GM21360 (cell line): ENCODE results near the gene GPR150.

ENCODE experiments used
- ATAC-seq: cut with Tn5 transposase; IDR thresholded peaks from one replicate; pipeline ENCODE4 v1.9.1; 2021; ENCODE audit warnings: mild to moderate bottlenecking, moderate library complexity; ENCODE audit not compliant: unreplicated experiment

GPR150 gene

GRCh38 chr5:95620030-95620869, at the start of gene GPR150:
GPR150 (plus strand) TSS chr5:95620087; CDS start chr5:95620276, 189 bp downstream.
- ATAC-seq, result peak; percentile 69

GRCh38 chr5:95572016-95572415, 47.9 kb upstream of the GPR150 start:
- no peak for ATAC-seq

DNA sequence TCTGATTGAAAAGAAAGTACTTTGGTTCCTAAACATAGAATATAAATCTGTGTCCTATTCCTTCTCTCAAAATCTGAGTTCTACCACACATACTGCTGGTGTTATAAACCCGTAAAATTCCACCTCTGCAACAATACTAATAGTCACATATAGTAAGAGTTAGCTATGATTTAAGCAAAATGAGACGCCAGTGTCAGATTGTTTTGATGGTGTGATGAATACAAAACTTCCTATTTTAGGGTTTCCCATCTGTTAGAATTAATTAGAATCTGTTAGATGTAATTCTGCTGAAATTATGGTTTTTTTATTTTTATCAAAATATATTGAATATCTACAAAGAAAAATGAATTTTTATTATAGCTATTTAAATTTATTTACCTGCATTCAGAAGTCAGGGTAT, 38.3 kb upstream of the GPR150 start:
- ATAC-seq, result no peak

DNA sequence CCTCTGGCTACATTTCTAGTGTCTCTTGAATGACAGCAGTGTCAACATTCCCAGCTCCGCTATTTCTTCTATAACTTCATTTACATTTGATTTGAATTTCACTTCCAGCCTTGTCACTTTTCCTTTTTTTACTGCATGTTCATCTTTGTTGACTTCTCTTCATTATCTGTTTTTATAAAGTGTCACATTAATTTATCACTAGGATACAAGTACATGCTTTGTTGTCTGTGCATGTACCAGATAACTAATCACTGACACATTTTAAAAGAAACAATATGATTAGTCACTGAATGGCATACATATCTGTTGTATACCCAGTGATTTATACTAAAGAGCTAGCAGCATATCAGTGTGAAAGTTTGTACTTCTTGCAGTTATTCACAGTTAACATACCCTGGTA, 35.9 kb upstream of the GPR150 start:
- ATAC-seq, result no peak

- ATAC-seq, result no peak
These were observed 29.0 kb upstream of the GPR150 start for GRCh38 chr5:95590880-95591279.

- ATAC-seq, result peak; percentile 92
These were observed 28.4 kb upstream of the GPR150 start for GRCh38 chr5:95591490-95591901.

GRCh38 chr5:95595289-95595931, 24.5 kb upstream of the GPR150 start:
- no peak for ATAC-seq

DNA sequence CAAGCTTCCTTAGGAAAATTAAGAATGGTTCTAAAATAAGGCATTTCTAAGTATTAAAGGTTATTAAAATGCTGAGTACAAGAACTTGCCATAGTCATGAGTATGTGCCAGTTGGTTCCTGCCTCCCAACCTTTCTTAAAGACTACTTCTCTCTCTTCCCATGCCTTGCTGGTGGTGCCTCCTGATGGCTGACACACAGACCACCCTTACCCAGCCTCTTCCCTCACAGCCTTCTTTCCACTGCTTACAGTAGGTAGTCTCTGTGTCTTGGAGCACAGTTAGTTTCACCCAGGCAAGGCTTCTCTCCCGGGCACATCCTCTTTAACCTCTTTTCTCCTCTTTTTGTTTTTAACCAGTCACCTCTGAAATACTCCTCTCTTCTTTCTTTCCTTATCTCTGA, 20.6 kb upstream of the GPR150 start:
- ATAC-seq, result no peak

DNA sequence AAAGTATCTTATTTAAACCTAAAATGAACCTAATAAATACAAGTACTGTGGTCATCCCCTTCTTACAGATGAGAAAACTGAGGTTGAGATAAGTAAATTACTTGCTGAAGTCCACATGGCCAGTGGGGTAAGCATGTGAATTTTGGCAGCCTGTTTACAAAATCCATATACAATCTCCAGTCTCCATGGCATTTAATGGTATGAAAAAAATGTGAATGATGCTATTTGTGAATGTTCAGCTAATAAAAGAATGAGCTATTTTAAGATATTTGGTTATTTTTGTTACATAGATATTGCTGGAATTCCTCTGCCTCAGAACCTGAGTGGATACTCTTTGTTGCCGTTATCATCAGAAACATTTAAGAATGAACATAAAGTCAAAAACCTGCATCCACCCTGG, 19.3 kb upstream of the GPR150 start:
- no peak for ATAC-seq

DNA sequence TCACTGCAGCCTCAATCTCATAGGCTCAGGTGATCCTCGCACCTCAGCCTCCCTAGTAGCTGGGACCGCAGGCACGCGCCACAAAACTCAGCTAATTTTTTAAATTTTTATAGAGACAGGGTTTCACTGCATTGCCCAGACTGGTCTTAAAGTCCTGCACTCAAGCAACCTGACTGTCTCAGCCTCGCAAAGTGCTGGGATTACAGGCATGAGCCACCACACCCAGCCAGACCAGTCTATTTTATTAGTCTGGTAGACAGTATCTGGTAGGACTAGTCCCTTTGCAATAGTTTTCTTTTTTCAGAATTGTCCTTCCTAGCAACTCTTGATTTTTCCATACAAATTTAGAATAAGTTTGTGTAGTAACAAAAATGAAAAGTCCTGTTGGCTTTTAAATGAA, 14.1 kb upstream of the GPR150 start:
- ATAC-seq, result no peak

GRCh38 chr5:95606419-95606818, 13.5 kb upstream of the GPR150 start:
- ATAC-seq, result no peak

DNA sequence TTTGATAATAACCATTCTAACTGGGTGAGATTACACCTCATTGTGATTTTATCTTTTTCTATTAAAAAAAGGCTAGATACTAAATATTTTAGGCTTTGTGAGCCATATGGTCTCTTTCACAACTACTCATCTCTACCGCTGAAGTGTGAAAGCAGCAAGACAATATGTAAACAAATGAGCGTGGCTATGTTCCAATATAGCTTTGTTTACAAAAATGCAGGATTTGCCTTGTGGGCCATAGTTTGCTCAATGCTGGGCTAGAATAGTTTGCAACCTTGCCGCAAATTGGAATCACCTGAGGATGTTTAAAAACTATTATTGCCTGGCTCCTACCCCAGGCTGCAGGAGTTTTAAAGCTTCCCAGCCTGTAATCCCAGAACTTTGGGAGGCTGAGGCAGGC, 10.2 kb upstream of the GPR150 start:
- ATAC-seq, result no peak

- ATAC-seq, result no peak
These were observed 9.3 kb upstream of the GPR150 start for GRCh38 chr5:95610546-95610945.

- no peak for ATAC-seq
These were observed 8.5 kb upstream of the GPR150 start for GRCh38 chr5:95611396-95611795.

DNA sequence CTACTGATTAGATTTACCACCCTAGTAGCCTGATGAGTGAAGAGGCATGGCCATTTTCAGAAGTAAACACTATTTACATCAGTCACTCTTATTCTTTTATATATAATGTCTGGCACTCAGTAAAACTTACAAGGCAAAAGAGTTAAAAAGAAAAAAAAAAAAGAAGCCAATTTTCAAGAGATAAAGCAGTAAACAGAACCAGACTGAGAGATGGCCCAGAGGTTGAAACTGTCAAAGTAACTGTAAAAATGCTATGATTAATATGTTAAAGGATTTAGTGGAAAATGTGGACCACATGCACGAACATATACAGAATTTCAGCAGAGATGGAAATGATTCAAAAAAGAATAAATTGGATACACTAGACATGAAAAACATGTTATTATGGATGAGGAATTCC, 6.4 kb upstream of the GPR150 start:
- ATAC-seq, result no peak

DNA sequence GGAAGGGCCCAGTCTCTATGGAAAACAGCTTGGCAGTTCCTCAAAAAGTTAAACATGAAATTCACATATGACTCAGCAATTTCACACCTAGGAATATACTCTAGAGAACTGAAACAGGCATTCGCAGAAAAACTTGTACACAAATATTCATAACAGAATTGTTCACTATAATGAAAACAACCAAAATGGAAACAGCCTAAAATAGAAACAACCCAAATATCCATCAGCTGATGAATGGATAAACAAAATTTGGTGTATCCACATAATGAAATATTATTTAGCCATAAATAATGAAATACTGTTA, 4.8 kb upstream of the GPR150 start:
- ATAC-seq, result peak; percentile 61

DNA sequence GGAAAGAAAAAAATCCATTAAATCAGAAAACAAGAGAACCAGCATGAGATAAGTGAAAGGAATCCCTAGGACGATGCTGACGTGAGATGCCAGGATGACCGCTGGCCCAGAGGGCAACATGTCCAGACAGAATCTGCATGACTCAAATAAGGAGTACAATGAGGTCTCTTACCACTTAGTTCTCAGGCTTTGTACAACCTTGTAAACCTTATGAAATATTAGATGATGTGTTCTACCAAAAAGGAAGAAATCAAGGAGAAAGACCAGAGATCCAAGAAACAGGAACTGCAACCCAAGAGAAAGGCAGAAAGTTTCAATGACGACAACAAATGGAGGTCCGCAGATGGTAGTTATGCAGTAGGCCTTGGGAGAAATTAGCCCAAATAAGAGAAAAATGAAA, 2.8 kb upstream of the GPR150 start:
- ATAC-seq, result no peak

- no peak for ATAC-seq
These were observed 791 bp upstream of the GPR150 start for GRCh38 chr5:95619096-95619495.

DNA sequence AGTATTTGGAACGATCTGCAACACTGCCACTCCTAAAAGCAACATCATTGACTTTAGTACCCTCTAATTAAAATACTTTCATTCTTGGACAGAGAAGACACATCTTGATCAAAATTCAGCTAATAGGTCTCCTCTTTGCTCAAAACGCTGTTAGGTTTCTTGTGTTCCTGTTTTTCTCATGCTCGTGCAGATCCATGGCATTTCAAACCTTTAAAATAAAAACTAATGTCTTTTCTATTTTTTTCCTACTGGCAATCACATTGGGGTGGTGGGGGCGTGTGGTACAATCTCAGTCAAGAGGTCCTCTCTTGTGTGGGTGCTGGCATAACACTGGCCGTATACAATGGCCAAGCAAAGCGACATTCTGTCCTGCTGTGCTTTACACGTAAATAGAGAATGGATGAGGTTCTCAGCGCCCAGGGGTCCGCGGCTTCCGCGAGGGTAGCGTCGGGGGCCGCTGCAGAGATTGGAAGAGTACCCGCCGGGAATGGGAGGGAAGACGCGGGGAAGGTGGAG, 315 bp upstream of the GPR150 start:
- no peak for ATAC-seq

DNA sequence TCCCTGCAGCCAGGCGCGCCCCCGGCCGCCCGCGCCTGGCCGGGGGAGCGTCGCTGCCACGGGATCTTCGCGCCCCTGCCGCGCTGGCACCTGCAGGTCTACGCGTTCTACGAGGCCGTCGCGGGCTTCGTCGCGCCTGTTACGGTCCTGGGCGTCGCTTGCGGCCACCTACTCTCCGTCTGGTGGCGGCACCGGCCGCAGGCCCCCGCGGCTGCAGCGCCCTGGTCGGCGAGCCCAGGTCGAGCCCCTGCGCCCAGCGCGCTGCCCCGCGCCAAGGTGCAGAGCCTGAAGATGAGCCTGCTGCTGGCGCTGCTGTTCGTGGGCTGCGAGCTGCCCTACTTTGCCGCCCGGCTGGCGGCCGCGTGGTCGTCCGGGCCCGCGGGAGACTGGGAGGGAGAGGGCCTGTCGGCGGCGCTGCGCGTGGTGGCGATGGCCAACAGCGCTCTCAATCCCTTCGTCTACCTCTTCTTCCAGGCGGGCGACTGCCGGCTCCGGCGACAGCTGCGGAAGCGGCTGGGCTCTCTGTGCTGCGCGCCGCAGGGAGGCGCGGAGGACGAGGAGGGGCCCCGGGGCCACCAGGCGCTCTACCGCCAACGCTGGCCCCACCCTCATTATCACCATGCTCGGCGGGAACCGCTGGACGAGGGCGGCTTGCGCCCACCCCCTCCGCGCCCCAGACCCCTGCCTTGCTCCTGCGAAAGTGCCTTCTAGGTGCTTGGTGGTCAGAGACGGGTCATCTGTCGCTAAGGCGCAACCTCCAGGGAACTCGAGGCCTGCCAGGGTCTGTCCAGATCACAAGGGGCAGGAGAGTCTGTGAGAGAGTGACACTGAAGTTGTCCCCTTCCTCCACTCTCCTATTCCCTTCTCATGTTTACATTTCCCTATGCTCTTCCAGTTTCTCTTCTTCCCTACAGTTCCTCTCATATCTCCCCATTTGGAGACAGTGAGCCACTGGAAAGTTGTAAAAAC, 1.3 kb downstream of the GPR150 start:
- peak; percentile 43 for ATAC-seq
